Fibroblast of lung (primary cell): Measurements from ENCODE around the gene CCDC150. TPM values are rescaled to one million over a fixed set of nuclear protein-coding genes. Genes with fewer than 3 reads are reported as not detected.

Experiments
- DNase-seq, 2 donors: peaks; one replicate each; pipeline versions ENCODE4 v3.0.0 to v3.0.0-alpha.2; 2010; ENCODE audit warnings: low read depth in 2 of 2
- H2AFZ ChIP-seq: 2 replicates; pipeline ENCODE4 v1.5.1; 2012; ENCODE audit warnings: low read length, control low read depth, inconsistent platforms
- H3K27ac ChIP-seq: 2 replicates; pipeline ENCODE4 v1.5.1; 2011; ENCODE audit warnings: low read length, control low read depth; ENCODE audit not compliant: insufficient read depth
- H3K27me3 ChIP-seq: 2 replicates; pipeline ENCODE4 v1.5.1; 2011; ENCODE audit warnings: mild to moderate bottlenecking, low read length; ENCODE audit not compliant: control insufficient read depth, insufficient read depth
- H3K36me3 ChIP-seq: 2 replicates; pipeline ENCODE4 v1.5.1; 2011; ENCODE audit warnings: low read length; ENCODE audit not compliant: control insufficient read depth, insufficient read depth
- H3K4me1 ChIP-seq: 2 replicates; pipeline ENCODE4 v1.5.1; 2011; ENCODE audit warnings: low read length; ENCODE audit not compliant: control insufficient read depth, insufficient read depth; ENCODE audit errors: extremely low read depth
- H3K4me2 ChIP-seq: 2 replicates; pipeline ENCODE4 v1.5.1; 2011; ENCODE audit warnings: low read length, control low read depth; ENCODE audit not compliant: insufficient read depth; ENCODE audit errors: extremely low read depth
- H3K4me3 ChIP-seq, 4 experiments: fragments of 200-600 bp in 1 of 4; sonication (generic) in 1 of 4; replicated peaks in 1 of 4; 2 replicates each; pipeline ENCODE4 v1.5.1; 2011 to 2016; ENCODE audit warnings: low read length in 4 of 4, low read depth in 3 of 4, mild to moderate bottlenecking in 3 of 4, control low read depth in 2 of 4, inconsistent platforms in 1 of 4, mixed read lengths in 1 of 4; ENCODE audit not compliant: insufficient read depth in 1 of 4; ENCODE audit errors: control extremely low read depth in 1 of 4
- H3K79me2 ChIP-seq: 2 replicates; pipeline ENCODE4 v1.5.1; 2012; ENCODE audit warnings: mild to moderate bottlenecking, low read length, inconsistent platforms; ENCODE audit not compliant: control insufficient read depth, insufficient read depth
- H3K9ac ChIP-seq: 2 replicates; pipeline ENCODE4 v1.5.1; 2011; ENCODE audit warnings: mild to moderate bottlenecking, low read length, control low read depth; ENCODE audit not compliant: insufficient read depth
- H3K9me3 ChIP-seq: 2 replicates; pipeline ENCODE4 v1.5.1; 2012; ENCODE audit warnings: low read depth, low read length; ENCODE audit not compliant: control insufficient read depth, insufficient read depth
- H4K20me1 ChIP-seq: 2 replicates; pipeline ENCODE4 v1.5.1; 2011; ENCODE audit warnings: low read length; ENCODE audit not compliant: control insufficient read depth, insufficient read depth; ENCODE audit errors: extremely low read depth
- CTCF ChIP-seq, 2 donors: IDR thresholded peaks in 1 of 2; conservative IDR thresholded peaks in 1 of 2; 1 replicate in 1 of 2; 2 replicates in 1 of 2; pipeline ENCODE4 v1.5.1; 2011 to 2012; ENCODE audit warnings: low read length in 2 of 2, control low read depth in 1 of 2, inconsistent platforms in 1 of 2, low read depth in 1 of 2, mild to moderate bottlenecking in 1 of 2
- EZH2 ChIP-seq: IDR thresholded peaks from 2 replicates; pipeline ENCODE4 v1.5.1; 2012; ENCODE audit warnings: low read length, control low read depth, mild to moderate bottlenecking; ENCODE audit errors: missing control alignments
- polyA plus RNA-seq, 2 donors: library from polyadenylated mRNA; depleted of rRNA in 1 of 2; stranded (reverse) in 1 of 2; unstranded in 1 of 2; fragments of >200 nt; gene quantifications; 2 replicates each; pipeline ENCODE4 v1.2.1, GENCODE V29; 2011 to 2012; ENCODE audit warnings: missing spikeins in 1 of 2
- total RNA-seq: library from RNA; depleted of rRNA; stranded (reverse); fragments of >200 nt; gene quantifications from 2 replicates; pipeline ENCODE4 v1.2.1, GENCODE V29; 2014

Gene CCDC150
- total and polyA plus RNA-seq, 2 donors (not counting 1 experiment from before 2014, with no cell fraction given): 1.5 to 5.1 TPM

GRCh38 chr2:196598846-196599245, 40.7 kb upstream of the CCDC150 start:
- peak in 1 of 2 donors; percentile 78 for DNase-seq
- no peak for TF ChIP-seq EZH2
- peaks cover 5% of the 10 kb centered on the region for H3K4me1 ChIP-seq
- H4K20me1 ChIP-seq: no peaks in the 10 kb centered on the region
- no peaks in the 10 kb centered on the region for H3K36me3 ChIP-seq
- H3K4me3 ChIP-seq: no peak overlapping the region
- no peak overlapping the region for H3K27ac ChIP-seq
- H3K79me2 ChIP-seq: no peaks in the 10 kb centered on the region
- H3K9ac ChIP-seq: no peak overlapping the region
- no peaks in the 10 kb centered on the region for H3K9me3 ChIP-seq
- peaks cover 2% of the 10 kb centered on the region for H3K27me3 ChIP-seq
- H3K4me2 ChIP-seq: no peak overlapping the region
- H2AFZ ChIP-seq: no peak overlapping the region

- H3K4me2 ChIP-seq: peak overlapping the region; percentile 23
- H3K36me3 ChIP-seq: no peaks in the 10 kb centered on the region
- no peak overlapping the region for H3K4me3 ChIP-seq
- H3K9me3 ChIP-seq: no peaks in the 10 kb centered on the region
- TF ChIP-seq EZH2: no peak
- no peak for TF ChIP-seq CTCF (conservative IDR thresholded peaks at IDR 0.05 in 1 of 2, IDR thresholded peaks at IDR 0.05 in 1 of 2; ENCODE audit: low read depth in 1 of 2, low read length in 2 of 2)
- no peaks in the 10 kb centered on the region for H4K20me1 ChIP-seq
- peak overlapping the region; percentile 83 for H3K27ac ChIP-seq
- peak overlapping the region; percentile 52 for H2AFZ ChIP-seq
- H3K9ac ChIP-seq: peak overlapping the region; percentile 50
- peaks cover 5% of the 10 kb centered on the region for H3K4me1 ChIP-seq
- no peaks in the 10 kb centered on the region for H3K27me3 ChIP-seq
- no peaks in the 10 kb centered on the region for H3K79me2 ChIP-seq
- DNase-seq: peak; percentile 89 to 96
Measured at GRCh38 chr2:196601430-196602306, 37.8 kb upstream of the CCDC150 start.

- Histone ChIP-seq H3K9me3 (no peaks in the 10 kb centered on the region), H3K27me3 (no peaks in the 10 kb centered on the region), H3K4me3 (no peak overlapping the region), H3K9ac (no peak overlapping the region), H2AFZ (no peak overlapping the region), H4K20me1 (no peaks in the 10 kb centered on the region), H3K27ac (no peak overlapping the region), H3K36me3 (no peaks in the 10 kb centered on the region), H3K4me1 (peaks cover 7% of the 10 kb centered on the region), H3K79me2 (no peaks in the 10 kb centered on the region), H3K4me2 (no peak overlapping the region)
- TF ChIP-seq CTCF (conservative IDR thresholded peaks at IDR 0.05 in 1 of 2, IDR thresholded peaks at IDR 0.05 in 1 of 2; ENCODE audit: low read depth in 1 of 2, low read length in 2 of 2): no peak
- DNase-seq: no peak
Measured at GRCh38 chr2:196604196-196604595, 35.3 kb upstream of the CCDC150 start.
